ENCODE measurements around the gene CAPN2.

GRCh38 chr1:223695941-223696340, 16.4 kb upstream of the CAPN2 start:
- TF ChIP-seq, protein P1, sequence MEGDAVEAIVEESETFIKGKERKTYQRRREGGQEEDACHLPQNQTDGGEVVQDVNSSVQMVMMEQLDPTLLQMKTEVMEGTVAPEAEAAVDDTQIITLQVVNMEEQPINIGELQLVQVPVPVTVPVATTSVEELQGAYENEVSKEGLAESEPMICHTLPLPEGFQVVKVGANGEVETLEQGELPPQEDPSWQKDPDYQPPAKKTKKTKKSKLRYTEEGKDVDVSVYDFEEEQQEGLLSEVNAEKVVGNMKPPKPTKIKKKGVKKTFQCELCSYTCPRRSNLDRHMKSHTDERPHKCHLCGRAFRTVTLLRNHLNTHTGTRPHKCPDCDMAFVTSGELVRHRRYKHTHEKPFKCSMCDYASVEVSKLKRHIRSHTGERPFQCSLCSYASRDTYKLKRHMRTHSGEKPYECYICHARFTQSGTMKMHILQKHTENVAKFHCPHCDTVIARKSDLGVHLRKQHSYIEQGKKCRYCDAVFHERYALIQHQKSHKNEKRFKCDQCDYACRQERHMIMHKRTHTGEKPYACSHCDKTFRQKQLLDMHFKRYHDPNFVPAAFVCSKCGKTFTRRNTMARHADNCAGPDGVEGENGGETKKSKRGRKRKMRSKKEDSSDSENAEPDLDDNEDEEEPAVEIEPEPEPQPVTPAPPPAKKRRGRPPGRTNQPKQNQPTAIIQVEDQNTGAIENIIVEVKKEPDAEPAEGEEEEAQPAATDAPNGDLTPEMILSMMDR (IDR thresholded peaks at IDR 0.05; ENCODE audit: low read length), result no peak
- TF ChIP-seq EZH2 (optimal IDR thresholded peaks at IDR 0.05; ENCODE audit: low read depth, low read length), result no peak
- no peak for TF ChIP-seq EZH2phosphoT487 (IDR thresholded peaks at IDR 0.05; ENCODE audit: low read length)
